ENCODE measurements around the gene GNAQ. TPM values are rescaled to one million over a fixed set of nuclear protein-coding genes. Genes with fewer than 3 reads are reported as not detected.

Gene GNAQ
- total and polyA plus RNA-seq, 2 experiments from 2014 or later, result 21.1 to 32.8 TPM

DNA sequence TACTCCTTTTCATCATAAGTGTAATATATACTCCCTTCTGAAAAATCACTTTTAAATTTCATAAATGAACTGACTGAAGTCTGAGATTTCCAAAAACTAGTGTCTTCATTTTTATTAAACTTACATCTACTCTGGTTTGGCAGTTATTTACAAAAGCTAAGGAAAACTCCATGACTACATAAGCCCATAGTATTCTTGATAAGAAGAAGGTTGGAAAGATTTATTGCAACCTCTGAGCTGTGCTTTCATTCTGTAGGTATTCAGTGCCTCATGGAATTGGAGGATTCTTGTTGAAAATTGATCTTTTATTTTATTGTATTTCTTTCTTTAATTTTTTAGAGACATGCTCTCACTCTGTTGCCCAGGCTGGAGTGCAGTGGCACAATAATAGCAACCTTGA, 41.7 kb downstream of the GNAQ start:
- H3K36me3 ChIP-seq, result no peaks in the 10 kb centered on the region
- H3K4me1 ChIP-seq (ENCODE audit: low read depth), result peaks cover 4% of the 10 kb centered on the region
- H3K27ac ChIP-seq, result no peak overlapping the region
- no peaks in the 10 kb centered on the region for H3K27me3 ChIP-seq
- TF ChIP-seq, protein P1, sequence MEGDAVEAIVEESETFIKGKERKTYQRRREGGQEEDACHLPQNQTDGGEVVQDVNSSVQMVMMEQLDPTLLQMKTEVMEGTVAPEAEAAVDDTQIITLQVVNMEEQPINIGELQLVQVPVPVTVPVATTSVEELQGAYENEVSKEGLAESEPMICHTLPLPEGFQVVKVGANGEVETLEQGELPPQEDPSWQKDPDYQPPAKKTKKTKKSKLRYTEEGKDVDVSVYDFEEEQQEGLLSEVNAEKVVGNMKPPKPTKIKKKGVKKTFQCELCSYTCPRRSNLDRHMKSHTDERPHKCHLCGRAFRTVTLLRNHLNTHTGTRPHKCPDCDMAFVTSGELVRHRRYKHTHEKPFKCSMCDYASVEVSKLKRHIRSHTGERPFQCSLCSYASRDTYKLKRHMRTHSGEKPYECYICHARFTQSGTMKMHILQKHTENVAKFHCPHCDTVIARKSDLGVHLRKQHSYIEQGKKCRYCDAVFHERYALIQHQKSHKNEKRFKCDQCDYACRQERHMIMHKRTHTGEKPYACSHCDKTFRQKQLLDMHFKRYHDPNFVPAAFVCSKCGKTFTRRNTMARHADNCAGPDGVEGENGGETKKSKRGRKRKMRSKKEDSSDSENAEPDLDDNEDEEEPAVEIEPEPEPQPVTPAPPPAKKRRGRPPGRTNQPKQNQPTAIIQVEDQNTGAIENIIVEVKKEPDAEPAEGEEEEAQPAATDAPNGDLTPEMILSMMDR (IDR thresholded peaks at IDR 0.05; ENCODE audit: low read depth, low read length), result no peak
- no peak for DNase-seq (ENCODE audit: low read depth in 1 of 2, low spot score in 1 of 2)
- no peak overlapping the region for H3K4me3 ChIP-seq
- no peaks in the 10 kb centered on the region for H3K9me3 ChIP-seq (ENCODE audit: low read depth)

DNA sequence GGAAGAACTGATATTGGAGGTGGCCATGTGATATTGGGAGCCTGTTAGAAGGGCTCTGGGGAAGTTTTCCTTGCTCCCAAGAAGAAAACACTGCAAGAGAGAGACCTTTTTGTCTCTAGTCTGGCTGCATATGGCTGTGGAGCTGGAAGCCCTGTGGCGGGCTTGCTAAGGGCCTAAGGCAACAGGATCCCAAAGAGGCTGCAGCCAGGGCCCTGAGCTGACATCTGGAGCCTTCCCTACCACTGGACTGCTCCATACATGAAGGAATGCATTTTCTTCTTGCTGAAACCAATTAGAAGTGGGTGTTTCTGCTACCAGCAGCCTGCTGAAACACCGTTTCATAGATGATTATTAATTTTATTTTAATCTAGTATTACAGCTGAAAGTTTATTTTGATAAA, 42.2 kb downstream of the GNAQ start:
- TF ChIP-seq, protein P1 (IDR thresholded peaks at IDR 0.05; ENCODE audit: low read depth, low read length), result no peak
- Histone ChIP-seq H3K4me3 (no peak overlapping the region), H3K27me3 (no peaks in the 10 kb centered on the region), H3K36me3 (no peaks in the 10 kb centered on the region), H3K9me3 (ENCODE audit: low read depth) (no peaks in the 10 kb centered on the region), H3K27ac (no peak overlapping the region), H3K4me1 (ENCODE audit: low read depth) (peaks cover 4% of the 10 kb centered on the region)
- no peak for DNase-seq (ENCODE audit: low read depth in 1 of 2, low spot score in 1 of 2)

DNA sequence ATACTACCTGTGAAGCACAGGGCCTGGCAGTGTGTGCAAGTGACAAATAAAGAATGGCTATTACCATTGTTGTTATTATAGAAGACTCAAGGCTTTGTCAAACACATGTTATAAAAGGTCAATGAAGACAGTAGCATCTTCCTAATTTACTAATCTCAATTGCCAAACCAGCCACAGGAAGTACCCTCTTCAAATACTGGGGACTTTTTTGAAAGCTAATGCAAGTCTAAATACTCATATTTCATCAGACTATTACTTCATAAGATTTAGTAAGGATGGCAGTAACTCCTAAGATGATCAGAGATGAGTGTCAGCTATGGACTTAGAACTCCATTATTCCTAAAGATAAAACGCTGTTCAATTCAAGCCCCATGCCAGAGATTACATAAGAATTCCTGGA, 43.0 kb downstream of the GNAQ start:
- H3K4me3 ChIP-seq, result no peak overlapping the region
- peaks cover 4% of the 10 kb centered on the region for H3K4me1 ChIP-seq (ENCODE audit: low read depth)
- DNase-seq (ENCODE audit: low read depth in 1 of 2, low spot score in 1 of 2), result no peak
- H3K36me3 ChIP-seq, result no peaks in the 10 kb centered on the region
- H3K9me3 ChIP-seq (ENCODE audit: low read depth), result no peaks in the 10 kb centered on the region
- no peaks in the 10 kb centered on the region for H3K27me3 ChIP-seq
- TF ChIP-seq, protein P1 (IDR thresholded peaks at IDR 0.05; ENCODE audit: low read depth, low read length), result no peak
- H3K27ac ChIP-seq, result no peak overlapping the region

DNA sequence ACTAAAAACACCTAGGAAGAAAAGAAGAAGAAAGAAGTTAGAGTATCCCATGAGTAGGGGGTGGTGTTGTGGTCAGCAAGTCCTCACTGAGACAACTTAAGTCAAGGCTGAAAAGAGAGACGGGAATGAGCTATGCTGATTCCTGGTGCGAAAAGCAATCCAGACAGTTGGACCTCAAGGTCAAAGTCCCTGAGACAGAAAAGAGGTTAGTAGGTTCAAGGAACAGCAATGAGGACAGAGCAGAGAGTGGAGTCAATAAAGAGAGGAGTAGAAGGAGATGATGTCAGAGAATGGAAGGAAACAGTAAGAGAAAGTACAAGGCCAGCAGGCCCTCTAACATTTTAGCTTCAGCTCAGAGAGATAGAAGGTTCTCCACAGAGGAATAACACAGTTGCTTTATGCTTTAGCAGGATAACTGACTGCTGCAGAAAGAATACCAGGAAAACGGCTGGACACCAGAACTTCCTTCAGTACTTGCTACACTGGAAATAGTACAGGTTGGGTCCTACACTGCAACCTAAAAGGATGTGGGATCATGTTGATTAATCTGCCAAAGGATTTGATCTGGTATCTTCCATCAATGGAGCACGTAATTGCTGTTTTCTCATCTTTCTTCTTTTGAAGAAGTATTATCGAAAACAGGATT, 43.6 kb downstream of the GNAQ start:
- TF ChIP-seq, protein P1 (IDR thresholded peaks at IDR 0.05; ENCODE audit: low read depth, low read length), result no peak
- DNase-seq (ENCODE audit: low read depth in 1 of 2, low spot score in 1 of 2), result no peak
- Histone ChIP-seq H3K9me3 (ENCODE audit: low read depth) (no peaks in the 10 kb centered on the region), H3K36me3 (no peaks in the 10 kb centered on the region), H3K27ac (no peak overlapping the region), H3K4me3 (no peak overlapping the region), H3K27me3 (no peaks in the 10 kb centered on the region), H3K4me1 (ENCODE audit: low read depth) (peaks cover 4% of the 10 kb centered on the region)

DNA sequence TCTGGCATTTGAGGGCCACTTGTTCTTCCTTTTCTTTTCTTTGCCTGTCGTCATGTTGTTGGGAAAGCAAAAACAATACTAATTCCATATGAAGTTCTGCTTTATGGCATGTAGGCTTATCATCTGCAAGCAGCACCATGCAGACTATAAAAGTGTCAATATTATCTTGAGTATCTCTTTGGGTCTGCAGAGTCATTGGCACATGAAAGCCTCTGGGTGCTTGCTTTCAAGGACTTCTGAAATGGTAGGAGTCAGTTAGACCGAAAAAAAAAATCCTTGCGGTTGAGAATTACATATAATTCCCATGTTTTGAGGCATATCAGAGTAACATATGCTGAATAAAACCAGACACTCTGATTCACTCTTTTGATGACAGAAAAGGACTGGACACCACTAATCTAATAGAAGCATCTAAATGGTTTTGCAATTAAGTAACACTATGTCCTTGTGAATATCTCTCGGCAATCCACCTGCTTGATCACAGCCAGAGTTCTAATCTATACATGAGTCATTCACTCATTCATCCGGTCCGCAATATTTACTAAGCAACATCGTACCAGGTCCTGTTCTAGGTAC, 44.4 kb downstream of the GNAQ start:
- no peak overlapping the region for H3K27ac ChIP-seq
- no peaks in the 10 kb centered on the region for H3K27me3 ChIP-seq
- H3K4me1 ChIP-seq (ENCODE audit: low read depth), result peaks cover 4% of the 10 kb centered on the region
- H3K9me3 ChIP-seq (ENCODE audit: low read depth), result no peaks in the 10 kb centered on the region
- no peak overlapping the region for H3K4me3 ChIP-seq
- DNase-seq (ENCODE audit: low read depth in 1 of 2, low spot score in 1 of 2), result no peak
- TF ChIP-seq, protein P1 (IDR thresholded peaks at IDR 0.05; ENCODE audit: low read depth, low read length), result no peak
- no peaks in the 10 kb centered on the region for H3K36me3 ChIP-seq

All from cardiac muscle cell (in vitro differentiated cells and primary cell).